HG02870 (cell line): ENCODE data around the gene HACE1.
"Not testable (repeated sequence)": the region's sequence is repeated elsewhere in the genome, so short reads cannot be mapped to it uniquely, and the experiment has no call there.

Experiments
- ATAC-seq: cut with Tn5 transposase; IDR thresholded peaks from one replicate; pipeline ENCODE4 v1.9.1; 2021; ENCODE audit warnings: mild to moderate bottlenecking, moderate library complexity; ENCODE audit not compliant: unreplicated experiment

Gene HACE1

DNA sequence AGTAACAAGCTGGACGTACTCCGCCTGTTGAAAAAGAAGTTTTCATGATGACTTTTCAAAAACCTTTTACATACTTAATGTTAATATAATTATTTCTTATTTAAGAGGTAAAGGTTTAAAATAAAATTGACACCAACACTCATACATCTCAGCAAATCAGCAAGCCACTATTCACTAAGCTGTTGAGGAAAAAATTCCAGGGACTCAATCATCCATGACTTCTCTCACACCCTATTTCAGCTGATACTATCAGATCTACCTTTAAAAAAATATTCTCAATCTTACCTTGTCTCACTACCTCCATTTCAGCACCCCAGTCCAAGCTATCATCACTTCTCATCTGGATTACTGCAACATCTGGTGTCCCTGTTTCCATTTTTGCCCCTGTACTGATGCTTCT is 109.3 kb downstream of the HACE1 start:
- ATAC-seq = no peak

DNA sequence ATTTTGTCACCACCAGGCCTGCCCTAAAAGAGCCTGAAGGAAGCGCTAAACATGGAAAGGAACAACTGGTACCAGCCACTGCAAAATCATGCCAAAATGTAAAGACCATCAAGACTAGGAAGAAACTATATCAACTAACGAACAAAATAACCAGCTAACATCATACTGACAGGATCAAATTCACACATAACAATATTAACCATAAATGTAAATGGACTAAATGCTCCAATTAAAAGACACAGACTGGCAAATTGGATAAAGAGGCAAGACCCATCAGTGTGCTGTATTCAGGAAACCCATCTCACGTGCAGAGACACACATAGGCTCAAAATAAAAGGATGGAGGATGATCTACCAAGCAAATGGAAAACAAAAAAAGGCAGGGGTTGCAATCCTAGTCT is 120.6 kb downstream of the HACE1 start:
- ATAC-seq = not testable (repeated sequence)

DNA sequence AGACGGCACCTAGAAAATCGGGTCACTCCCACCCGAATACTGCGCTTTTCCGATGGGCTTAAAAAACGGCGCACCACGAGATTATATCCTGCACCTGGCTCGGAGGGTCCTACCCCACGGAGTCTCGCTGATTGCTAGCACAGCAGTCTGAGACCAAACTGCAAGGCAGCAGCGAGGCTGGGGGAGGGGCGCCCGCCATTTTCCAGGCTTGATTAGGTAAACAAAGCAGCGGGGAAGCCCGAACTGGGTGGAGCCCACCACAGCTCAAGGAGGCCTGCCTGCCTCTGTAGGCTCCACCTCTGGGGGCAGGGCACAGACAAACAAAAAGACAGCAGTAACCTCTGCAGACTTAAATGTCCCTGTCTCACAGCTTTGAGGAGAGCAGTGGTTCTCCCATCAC is 122.2 kb downstream of the HACE1 start:
- not testable (repeated sequence) for ATAC-seq

DNA sequence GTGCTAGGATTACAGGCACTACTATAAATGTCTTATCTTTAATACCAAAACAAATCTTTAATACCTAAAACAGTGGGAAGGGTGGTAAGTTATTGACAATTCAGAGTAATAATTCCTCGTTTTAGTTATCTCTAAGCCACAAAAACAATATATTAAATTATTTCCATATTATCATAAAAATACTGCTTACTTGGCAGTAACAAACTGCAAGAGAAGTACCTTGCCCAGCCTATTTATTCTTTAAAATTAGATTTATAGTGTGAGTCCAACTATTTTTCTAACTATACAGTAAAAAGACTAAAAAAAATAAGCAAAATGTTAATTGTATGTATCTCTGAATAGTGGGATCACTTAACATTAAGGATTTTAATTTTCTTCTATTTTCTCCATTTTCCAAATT is 123.2 kb downstream of the HACE1 start:
- ATAC-seq = no peak

DNA sequence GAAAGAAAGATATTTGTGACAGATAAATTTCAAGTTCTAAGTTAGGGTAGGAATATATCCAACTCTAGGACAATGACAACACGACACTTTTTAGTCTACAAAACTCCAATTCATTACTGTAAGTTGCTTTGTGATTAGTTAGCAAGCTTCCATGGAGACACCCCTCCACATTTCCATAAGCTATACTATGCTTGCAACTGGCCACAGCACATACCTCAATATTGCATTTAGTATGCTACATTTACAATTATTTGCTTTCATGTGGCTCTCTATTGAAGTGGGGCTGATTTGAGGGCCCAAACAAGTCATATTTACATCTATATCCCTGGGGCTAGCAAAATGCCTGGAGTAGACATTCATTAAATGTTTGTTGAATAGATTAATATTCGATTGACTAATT is 129.3 kb downstream of the HACE1 start:
- no peak for ATAC-seq

DNA sequence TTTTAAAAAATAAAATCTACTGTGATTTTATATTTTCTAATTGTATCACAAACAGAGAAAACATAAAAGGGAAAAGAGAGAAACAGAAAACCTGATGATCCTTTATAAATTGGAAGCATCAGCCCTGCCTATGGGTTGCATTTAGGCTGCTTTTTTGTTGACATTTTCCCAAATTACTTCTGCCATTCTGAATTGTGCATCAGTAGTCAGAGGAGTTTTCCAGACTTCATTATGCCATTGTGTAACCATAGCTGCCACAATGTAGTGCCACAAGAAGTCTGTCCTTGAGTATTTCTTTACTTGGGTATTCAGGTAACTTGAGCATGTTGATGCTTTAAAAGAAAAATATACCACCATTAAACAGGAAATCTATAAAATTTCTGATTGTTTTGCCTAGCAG is 130.3 kb downstream of the HACE1 start:
- ATAC-seq = no peak

DNA sequence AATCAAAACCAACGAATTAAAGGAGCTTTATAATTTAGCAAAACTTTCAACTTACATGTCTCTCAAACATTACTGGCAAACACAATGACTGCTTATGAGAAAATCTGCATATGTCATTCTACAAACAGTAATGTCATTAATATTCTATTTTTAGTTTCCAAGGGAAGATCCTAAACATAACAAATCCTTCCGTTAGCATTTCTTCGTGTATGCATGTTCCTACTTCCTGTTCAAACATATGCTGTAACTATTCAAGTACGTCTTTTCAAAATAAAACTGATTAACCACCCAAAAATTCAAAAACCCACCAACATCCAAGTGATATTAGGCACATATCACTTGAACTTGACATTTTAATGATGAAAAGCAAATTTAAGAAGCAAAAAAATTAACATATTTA is 131.3 kb downstream of the HACE1 start:
- no peak for ATAC-seq

DNA sequence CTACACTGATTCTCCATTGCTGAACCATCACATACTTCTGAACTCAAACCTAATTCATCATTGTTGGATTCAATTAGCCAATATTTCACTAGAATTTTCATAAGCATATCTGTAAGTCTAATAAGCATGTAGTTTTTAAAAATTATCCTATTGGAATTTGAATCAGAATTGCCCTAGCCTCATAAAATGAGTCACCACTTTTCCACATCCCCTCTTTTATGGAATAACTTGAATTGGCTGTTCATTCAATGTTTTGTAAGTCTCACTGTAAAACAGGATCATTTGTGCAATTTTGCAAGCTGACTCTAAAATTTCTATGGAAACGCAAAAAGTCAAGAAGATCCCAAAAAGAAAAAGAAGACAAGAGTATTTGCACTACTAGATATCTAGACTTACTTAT is 141.0 kb downstream of the HACE1 start:
- no peak for ATAC-seq

DNA sequence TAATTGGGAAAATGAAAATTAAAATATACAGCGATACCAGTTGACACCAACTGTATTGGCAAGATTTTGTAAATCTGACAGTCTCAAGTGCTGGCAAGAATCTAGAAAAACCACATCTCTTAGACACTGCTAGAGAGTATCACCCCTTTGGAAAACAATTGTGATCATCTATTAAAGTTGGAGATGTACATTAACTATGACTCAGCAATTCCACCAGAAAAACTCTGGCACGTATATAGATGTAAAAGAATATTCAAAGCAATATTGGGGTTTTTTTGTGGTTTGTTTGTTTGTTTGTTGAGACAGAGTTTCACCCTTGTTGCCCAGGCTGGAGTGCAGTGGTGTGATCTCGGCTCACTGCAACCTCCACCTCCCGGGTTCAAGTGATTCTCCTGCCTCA is 142.9 kb downstream of the HACE1 start:
- ATAC-seq = no peak

DNA sequence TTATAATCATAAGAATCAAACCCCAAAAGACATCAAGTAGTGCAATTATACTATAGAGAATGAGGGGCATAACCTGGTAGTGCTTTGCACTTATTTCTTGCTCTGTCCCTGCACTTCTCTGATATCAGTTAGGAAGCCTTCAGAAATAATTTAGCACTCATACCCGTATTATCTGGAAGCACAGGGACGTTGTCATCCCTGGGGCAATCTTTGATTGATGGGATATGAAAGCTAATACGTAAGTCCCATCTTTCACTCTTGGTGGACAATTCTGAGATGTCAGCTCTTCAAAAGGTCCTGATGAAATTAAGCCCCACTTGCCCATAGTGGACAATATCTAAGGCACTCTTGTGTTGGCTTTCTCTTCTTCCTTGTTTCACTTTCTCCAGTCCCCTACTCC is 144.9 kb downstream of the HACE1 start:
- no peak for ATAC-seq

DNA sequence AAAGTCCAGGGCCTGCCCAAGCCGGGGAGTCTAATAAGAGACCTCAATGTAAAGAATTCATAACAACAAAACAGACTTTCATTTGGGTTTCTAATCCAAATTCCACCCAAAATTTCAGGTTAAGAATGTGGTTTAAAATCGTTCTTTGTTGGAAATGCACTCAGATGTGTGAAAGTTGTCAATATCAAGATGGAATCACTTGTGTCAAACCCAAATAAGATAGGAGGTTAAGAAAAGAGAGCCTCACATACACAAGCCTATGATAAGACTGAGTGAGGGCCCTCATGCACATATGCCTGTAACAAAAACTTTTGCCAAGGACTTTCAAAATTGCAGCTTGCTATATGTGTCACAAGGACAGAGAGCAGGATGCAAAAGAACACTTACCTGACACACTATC is 145.7 kb downstream of the HACE1 start:
- ATAC-seq = no peak

DNA sequence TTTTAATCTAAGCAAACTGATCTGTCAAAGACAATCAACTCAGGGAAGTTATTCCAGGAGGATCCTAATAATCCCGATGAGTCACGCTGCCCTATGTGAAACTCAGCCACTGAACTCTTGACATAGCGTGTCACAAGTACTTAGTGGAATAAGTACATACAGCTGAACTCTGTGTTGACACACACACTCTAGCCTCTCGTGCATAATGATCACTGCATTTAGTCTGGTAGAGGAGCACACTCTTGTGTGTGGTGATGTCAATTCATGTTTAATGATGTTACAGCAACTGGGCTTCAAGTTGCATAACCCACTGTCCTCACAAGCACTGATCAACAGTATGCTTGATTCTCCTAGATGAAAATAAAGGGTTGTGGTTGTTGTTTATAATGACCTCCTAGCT is 148.3 kb downstream of the HACE1 start:
- ATAC-seq = no peak

DNA sequence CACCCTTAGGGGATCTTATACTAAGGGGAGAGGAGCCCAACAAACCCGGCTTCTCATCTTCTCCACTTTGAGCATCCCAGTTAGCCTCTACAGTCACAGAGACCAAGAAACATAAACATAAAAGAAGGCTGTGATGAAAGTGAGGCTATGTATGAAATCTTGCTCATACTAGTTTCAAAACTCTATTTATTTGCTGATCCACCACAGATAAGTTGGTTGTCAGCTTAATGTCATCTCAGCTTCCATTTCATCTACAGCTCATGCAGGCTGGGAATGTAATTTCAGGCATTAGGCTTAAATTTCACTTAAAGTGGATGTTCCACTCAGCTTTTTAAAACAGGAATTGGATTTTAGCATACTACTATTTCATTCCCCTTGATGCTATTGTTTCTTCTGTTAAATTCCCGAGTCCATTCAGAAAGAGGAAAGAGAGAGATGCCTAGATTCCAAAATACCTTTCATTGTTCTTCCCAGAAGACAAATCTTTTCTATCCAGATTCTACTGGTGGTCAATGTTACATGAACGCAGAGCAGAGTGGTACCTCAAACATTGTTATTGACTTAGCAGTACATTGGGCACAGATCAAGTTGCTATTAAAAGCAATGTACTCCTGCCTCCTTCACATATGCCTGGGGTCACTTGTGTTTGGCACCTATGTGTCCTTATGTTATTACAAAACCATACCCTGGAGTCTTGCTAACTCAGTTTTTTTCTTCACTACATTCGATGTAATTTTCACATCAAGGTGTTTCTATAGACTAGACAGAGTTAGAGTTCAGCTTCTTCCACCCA is 149.0 kb downstream of the HACE1 start:
- no peak for ATAC-seq

DNA sequence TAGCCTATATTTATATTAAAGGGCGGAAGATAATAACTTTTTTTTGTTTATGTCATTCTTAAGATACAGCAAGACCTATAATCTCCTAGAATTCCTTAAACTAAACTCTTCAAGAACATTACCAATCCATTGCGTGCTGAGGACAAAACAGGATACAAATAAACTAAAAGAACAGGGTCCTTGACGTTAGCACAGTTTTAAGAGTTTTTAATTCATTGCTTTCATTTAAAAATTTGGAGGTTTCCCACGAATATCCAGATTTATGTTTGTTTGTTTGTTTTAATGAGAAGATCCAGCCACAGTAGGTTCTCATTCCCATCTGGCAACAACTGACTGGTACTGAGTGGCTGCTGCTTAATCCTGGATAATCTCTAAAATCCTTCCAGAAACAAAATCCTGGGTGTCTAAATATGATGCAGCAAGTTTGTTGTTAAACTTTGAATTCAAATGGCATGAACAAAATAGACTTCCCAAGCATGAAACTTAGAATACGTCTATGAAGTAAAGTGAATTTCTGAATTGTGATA is 153.7 kb downstream of the HACE1 start:
- no peak for ATAC-seq

DNA sequence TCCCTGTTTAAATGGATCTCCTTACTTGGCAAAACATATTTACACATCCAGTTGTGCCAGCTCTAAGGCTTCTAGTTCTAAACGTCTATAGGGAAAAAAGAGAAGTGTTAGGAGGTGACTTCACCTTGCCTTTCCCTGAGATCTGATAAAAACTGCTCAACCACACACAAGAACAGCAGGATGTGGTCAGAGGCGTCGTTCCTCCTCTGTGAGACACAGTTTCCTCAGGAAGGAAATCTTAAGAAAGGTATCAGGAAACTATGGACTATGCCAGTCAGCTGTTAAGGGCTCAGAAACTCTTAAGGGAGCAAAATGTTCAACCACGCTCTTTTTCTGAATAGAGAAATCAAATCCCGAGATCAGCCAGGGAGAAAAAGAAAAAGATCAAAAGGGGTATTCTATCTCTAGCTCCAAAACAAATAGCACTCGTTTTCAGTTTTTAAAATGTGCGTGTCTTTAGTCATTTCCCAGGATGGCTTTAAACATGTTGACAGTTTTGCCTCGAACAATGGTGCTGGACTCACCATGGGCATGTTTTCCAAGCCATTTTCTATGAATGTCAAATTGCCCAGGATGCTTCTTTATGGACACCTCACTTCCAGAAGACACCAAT is 154.5 kb downstream of the HACE1 start:
- no peak for ATAC-seq

DNA sequence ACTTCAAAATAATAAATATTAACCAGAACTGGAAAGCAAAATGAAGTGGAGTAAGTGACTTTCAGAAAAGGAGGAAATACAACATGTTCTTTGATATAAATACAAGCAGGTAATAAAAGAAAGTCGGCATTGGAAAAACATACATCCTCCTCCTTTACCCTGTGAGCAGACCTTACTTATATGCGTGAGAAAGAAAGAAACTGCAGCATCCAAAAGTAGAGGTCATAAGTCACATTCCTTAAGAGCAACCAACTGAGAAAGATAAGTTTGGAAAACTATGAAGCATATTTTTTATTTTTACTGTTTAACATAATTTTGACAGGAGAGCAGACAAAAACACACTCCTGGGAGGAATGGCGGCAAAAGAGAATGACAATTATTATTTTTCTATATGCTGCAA is 155.5 kb downstream of the HACE1 start:
- no peak for ATAC-seq

DNA sequence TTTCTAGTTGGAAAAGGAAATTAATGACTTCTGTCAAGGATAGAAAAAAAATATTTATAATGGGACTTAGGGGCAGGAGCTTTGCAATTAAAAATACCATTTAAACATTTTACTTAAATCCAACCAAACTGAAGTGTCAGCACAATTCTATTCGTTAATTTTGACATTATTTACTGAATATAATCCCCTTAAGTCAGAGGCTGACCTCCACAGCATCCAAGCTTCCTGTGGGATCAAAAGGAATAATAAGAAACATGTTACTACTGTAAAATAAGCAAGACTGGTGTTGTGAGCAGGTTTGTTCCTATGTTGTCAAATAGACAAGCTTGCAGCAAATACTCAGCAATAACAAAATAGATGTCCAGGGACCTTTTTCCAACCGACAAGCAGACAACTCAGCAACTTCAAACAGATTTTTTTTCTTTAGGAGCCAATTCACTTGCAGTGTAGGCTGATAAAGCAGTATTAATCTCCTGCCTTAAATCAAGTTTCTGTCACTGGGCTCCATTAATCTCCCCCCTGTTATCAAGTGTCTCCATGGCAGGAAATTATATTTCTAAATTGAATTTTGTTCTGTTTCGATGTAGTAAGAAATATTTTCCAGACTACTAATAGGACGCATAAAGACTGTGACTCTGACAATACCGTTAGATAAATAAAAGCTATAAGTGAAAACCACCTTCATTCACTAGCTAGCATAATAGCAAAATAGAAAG is 157.4 kb downstream of the HACE1 start:
- no peak for ATAC-seq

DNA sequence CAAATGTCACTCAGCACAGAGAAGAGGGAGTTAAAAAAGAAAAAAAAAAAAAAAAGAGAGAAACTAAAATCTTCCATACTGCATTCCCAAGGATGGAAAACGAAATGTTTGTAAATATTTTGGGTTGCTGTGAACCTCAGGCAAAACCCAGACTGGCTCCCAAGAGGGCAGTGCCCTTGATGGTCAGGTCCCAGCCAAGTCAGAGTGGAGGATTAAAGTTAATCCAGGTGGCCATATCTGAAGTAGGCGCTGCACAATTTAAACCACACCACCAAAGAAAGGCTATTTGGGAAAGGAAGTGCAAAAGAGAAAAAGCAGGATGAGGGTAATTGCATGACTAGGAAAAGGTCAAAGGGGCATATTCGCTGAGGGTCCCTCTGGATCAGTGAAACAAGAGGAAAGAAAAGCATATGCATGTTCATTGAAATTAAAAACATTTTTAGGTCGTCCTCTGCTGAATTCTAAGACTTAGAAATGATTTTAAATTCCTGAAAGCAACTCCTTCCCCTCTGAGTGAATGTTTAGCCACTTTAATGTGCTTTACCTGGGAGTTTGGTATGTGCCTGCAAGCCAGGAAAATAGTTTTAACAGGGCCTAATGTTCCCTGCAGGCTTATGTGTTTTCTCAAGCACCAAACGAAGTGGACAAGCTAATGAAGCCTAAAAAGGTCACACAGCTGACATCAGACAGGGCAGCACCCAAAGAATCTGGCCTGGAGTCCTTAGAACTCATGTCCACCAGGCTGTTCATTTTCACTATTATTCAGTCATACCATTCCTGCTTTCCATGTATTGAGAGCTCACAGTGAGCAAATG is 159.1 kb downstream of the HACE1 start:
- no peak for ATAC-seq

DNA sequence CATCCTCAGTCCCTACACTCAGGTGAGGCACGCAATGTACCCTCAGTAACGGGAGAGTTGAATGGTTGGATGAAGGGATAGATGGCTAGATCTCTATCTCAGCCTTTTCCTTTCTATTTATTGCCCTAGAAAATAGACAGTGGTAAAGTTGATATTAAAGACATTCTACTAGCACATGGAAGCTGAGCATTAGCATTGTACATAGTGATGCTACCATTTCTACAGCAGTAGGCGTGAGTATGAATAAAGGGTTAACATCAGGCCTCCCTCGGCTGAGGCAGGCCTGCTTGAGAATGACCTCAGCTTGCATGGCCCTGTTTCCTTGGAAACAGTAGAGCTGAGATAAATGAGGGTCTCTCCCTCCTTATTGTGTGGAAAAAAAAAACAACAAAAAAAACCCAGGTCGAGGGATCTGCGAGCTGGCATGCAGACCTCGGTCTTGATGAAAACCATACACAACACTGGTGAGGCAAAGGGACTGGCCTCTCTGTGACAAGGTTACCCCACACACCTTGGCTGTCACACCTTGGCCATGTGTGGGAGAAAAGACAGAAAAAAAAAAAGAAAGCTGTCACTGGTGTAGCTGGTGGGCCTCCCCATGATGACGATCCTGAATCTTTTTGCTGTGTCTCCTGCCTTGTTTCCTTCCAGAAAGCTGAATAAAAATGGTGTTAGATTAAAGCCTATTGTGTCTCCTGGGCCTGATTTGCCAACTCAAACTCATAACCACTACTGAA is 160.0 kb downstream of the HACE1 start:
- no peak for ATAC-seq

DNA sequence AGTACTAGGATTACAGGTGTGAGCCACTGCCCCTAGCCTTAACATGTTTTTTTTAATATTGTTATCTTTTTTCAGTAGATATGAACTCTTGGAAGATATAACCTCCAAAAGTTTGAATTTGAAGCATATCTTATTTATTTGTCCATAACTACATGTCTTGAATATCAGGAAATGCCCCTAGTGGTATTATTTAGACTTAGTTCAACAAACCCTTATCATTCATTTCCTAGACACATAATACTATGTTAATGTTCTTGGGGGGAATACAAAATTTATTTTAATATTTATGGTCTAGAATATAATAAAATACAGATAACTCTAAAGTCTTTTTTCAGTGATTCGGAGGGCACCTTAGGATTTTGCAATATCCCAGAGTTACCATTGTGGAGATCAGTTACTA is 160.7 kb downstream of the HACE1 start:
- ATAC-seq = no peak
